Measurements from ENCODE around the gene PRR5. TPM values are rescaled to one million over a fixed set of nuclear protein-coding genes. Genes with fewer than 3 reads are reported as not detected.

Gene PRR5
- total RNA-seq, 1 experiment from 2014 or later: 11.3 TPM

DNA sequence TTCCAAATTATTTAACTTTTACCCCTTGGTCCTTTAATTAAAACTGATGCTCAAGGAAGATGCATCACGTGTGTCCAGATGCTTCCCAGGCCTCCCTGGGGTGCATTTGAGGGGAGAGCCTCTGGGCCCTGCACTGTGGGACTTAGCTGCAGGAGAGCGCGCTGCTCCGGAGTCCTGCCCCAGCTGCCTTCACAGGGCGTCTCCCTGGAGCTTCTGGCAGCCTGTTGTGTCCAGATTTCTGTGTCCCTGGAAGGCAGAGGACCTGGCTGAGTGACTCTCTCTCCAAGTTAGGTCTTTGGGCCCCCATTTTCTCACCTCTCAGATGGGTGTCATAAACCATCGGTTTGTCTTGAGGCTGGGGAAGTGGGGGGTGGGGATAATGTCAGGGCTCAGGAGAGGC is 53.4 kb downstream of the PRR5 start:
- in situ Hi-C loops (cut with HindIII; ENCODE audit: low pct_unique_long_range_greater_than_20kb, low sequenced_read_pairs): no loop called here
- no peak for DNase-seq (ENCODE audit: low read depth, low spot score)

DNA sequence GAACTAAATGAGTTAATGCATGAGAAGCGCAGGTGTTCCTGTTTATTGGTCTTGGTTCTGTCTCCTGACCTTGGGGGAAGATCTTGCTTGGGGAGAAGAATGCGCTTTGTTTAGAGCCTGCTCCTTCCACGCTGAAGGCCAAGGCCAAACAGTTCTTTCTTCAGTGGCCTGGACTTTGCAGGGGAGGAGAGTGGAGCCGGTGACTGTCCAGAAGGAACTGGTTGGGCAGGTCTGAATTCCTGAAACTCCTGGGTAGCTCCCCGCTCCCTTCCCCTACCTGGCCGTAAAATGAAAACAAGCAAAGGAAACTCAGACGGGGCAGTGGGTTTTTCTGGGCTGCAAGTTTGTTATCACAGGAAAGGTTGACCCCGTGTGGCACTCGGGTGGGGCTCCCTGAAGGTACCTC is 54.0 kb downstream of the PRR5 start:
- DNase-seq (ENCODE audit: low read depth, low spot score): no peak
- in situ Hi-C loops (cut with HindIII; ENCODE audit: low pct_unique_long_range_greater_than_20kb, low sequenced_read_pairs): no loop called here

DNA sequence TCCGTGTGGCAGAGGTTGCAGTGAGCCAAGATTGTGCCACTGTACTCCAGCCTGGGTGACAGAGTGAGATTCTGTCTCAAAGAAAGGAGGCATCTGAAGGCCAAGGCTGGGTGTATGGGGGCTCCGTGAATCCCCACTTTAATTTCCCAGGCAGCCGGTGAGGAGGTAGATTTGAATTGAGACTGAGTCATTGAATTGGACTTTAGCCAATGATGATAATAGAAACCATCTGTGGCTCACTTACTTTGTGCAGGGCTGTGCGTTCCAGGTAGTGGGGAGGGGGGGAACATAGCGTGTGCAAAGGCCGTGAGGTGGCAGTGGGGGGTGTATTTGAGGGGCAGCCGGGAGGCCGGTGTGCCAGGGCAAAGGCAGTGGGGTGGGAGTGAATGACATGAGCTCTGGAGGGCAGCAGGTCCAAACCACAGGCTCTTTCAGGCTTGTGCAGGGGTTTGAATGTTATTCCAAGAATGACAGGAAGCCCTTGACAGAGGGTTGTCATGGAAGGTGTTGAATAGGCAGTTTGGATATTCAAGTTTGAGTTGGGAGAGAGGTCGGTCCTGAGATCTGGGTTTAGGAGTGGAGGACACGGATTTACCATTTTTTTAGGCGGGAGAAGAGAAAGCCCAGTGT is 56.5 kb downstream of the PRR5 start:
- DNase-seq (ENCODE audit: low read depth, low spot score): no peak
- in situ Hi-C loops (cut with HindIII; ENCODE audit: low pct_unique_long_range_greater_than_20kb, low sequenced_read_pairs): no loop called here

DNA sequence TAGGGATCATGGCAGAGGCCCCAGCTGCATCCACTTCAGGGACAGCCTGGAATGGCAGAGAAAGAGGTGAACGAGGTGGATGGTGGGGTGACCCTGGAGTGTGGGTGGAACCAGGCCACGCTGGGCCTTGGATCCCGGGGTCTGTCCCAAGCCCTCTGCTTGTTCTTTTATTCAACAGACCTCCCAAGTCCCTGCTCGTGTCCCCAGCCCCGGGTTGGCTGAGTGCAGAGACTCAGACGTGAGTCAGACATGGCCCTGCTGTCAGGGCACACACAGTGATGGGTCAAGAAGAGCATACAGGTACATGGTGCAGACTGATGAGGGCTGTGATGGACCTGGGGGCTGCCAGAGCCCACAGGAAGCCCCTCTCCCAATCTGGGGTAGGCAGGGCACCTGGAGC is 57.0 kb downstream of the PRR5 start:
- in situ Hi-C loops (cut with HindIII; ENCODE audit: low pct_unique_long_range_greater_than_20kb, low sequenced_read_pairs): no loop called here
- no peak for DNase-seq (ENCODE audit: low read depth, low spot score)

DNA sequence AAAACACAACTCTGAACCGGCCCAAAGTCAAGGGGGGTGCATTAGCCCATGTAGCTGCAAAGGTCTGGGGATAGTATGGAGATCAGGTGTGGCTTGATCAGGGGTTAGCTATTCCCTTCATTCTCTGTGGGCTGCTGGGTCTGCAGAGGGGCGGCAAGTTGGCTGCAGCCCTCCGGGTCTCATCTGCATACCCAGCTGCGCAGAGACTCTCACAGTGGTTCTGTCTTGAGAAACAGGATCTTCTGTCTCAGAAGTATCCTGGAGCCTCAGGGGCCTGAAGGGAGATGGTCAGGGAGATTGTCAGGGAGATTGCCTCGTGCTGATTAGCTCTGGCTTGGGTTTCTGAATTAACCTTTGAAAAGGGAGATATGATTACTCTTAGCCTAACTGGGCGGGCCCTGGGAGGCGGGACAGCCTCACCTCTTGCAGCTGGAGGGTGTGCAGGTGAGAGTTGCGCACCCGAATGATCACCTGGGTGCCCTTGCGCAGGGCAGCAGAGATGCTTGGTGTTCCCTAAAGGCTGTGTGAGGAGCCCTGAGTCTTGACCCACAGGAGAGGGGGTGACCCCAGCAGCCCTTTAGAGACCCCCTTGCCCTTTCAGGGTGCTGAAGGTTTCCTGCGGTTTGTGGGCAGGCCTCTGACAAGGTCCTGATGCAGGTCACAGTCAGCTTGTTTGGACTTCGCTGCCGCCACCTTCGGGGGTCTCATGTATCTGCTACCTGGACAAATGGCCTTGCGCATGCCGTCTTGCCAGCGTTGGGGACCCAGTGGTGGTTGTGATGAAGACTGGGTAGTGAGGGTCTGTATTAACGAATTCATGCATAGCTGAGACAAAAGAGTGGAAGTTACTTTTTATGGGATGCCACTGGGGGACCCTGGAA is 57.7 kb downstream of the PRR5 start:
- in situ Hi-C loops (cut with HindIII; ENCODE audit: low pct_unique_long_range_greater_than_20kb, low sequenced_read_pairs): no loop called here
- no peak for DNase-seq (ENCODE audit: low read depth, low spot score)

DNA sequence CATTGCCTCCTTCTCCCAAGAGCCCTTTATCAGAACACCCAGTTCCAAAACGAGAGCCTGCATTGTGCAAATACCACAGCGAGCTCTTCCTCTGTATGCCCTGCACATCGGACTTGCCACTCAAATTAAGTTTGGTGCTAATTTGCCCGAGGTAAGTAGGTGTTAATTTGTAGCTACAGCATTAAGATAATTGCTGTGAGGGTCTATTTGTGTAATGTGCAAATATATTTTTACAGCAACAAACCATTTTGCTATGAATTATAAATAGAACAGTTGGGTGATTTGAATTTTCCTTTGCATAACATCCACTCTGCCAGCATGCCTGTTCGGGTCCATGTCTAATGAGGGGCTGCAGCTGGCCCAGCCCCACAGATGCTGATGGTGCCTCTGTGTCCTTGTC is 58.5 kb downstream of the PRR5 start:
- in situ Hi-C loops (cut with HindIII; ENCODE audit: low pct_unique_long_range_greater_than_20kb, low sequenced_read_pairs): no loop called here
- DNase-seq (ENCODE audit: low read depth, low spot score): no peak

DNA sequence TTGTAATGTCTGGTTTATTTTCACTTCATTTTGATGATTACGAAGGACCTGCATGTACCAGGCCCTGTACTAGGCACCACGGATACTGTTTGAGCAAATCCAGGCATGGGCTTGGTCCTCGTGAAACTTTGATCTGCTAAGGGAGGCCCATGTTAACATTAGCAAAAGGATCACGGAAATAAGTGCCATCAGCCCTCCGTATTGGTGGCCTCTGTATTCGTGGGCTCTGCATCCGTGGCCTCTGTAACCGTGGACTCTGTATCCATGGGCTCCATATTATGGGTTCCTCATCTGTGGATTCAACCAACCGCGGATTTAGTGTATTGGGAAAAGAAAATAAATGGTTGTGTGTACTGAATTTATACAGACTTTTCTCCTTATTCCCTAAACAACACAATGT is 59.0 kb downstream of the PRR5 start:
- in situ Hi-C loops (cut with HindIII; ENCODE audit: low pct_unique_long_range_greater_than_20kb, low sequenced_read_pairs): no loop called here
- no peak for DNase-seq (ENCODE audit: low read depth, low spot score)

DNA sequence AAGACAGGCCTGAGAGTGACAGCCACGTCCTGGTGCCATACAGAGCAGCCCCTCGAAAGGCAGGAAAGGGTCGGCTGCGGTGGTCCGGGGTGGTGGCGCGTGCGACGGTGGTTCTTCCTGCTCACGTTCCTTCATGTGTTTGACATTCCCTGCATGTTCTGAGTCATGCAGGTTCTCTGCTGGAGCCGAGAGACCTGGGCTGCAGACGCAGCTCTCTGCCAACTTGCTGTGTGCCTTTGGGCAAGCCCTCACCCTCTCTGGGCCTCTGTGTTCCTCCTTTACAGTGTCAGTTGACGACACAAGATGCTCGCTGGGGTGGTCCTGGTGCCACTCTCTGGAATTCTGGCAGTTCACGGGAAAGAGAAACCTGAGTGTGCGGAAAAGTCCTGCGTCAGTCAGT is 62.4 kb downstream of the PRR5 start:
- no peak for DNase-seq (ENCODE audit: low read depth, low spot score)
- in situ Hi-C loops (cut with HindIII; ENCODE audit: low pct_unique_long_range_greater_than_20kb, low sequenced_read_pairs): no loop called here

DNA sequence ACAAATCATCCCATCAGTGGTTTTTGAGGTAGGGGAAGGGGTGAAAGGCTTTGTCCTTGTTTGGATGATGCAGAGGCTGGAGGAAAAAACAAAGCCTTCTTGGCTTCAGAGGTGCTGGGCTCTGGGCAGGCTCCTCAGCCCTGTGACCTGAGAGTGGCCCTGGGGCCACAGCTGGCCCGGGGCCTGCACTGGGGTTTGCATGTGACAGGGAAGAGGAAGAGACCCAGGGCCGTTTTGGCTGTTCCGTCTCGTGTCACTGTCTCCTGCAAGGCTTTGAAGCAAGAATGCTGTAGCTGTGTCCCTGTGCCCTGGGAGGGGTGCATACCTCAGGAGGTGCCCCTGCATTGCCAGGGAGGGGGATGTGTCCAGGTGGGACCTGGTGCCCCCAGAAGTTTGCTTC is 63.0 kb downstream of the PRR5 start:
- no peak for DNase-seq (ENCODE audit: low read depth, low spot score)
- in situ Hi-C loops (cut with HindIII; ENCODE audit: low pct_unique_long_range_greater_than_20kb, low sequenced_read_pairs): no loop called here

DNA sequence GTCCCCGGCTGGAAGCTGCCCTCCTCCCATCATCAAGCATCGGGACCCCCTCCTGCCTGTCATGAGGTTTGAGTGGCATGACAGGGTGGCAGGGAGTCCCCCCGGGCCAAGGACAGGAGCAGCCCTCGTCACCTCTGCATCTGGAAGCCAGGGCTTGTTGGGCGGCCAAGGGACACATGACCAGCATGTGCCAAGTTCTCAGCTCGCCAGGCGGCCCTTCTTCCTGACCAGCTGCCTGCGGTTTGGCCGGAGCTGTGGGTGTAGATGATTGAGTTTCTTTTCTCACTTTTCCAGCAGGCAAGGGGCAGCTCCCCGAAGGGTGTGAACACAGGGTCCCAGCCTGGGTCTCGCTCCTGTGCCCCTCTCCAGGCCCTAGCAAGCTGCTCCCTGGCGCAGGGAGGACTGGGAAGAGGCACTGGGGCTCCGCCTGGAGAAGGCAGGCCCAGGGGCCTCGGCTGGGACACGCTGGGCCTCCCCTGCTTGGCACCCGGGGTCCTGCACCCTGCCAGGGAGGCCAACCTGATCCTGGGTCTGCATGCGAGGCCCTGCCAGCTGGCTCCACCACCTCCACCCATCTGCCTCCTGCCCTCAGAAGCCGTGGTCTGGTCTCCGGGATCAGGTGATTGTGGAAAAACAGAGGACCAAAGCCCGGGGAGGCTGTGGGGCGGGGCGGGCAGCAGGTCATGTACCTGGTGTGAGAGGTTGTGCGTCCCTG is 63.7 kb downstream of the PRR5 start:
- peak; percentile 52 for DNase-seq (ENCODE audit: low read depth, low spot score)
- in situ Hi-C loops (cut with HindIII; ENCODE audit: low pct_unique_long_range_greater_than_20kb, low sequenced_read_pairs): no loop called here

DNA sequence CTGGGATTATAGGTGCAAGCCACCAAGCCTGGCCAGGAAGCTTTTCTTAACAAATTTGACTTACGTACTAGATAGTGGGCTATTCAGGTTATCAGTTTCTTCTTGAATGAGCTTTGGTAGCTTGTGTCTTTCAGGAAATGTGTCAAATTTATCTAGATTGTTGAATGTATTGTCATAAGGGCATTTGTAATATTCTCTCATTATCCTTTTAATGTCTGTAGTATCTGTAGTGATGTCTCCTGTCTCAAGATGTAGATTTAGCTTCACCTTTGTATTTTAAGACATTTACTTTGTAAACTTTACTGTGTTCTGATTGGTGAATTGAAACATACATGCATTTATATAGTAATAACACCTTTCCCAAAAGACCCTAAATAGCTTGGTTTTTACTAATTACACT is 71.1 kb downstream of the PRR5 start:
- in situ Hi-C loops (cut with HindIII; ENCODE audit: low pct_unique_long_range_greater_than_20kb, low sequenced_read_pairs): no loop called here
- no peak for DNase-seq (ENCODE audit: low read depth, low spot score)

DNA sequence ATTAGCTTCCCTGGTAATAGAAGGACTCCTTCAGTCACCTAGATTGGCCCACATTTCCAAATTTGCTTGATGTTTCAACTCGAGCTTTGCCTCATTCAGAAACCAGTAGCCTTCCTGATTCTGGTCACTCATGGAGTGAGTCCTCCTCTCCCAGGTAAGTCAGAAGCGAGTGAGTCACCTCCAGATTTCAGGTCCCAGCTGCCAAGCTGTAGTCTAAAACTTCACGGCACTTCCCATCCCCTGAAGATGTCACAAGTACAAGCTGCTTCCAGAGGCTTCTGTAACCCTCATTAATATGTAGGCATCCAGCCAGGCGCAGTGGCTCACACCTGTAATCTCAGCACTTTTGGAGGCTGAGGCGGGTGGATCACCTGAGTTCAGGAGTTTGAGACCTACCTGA is 73.9 kb downstream of the PRR5 start:
- in situ Hi-C loops (cut with HindIII; ENCODE audit: low pct_unique_long_range_greater_than_20kb, low sequenced_read_pairs): no loop called here
- no peak for DNase-seq (ENCODE audit: low read depth, low spot score)

DNA sequence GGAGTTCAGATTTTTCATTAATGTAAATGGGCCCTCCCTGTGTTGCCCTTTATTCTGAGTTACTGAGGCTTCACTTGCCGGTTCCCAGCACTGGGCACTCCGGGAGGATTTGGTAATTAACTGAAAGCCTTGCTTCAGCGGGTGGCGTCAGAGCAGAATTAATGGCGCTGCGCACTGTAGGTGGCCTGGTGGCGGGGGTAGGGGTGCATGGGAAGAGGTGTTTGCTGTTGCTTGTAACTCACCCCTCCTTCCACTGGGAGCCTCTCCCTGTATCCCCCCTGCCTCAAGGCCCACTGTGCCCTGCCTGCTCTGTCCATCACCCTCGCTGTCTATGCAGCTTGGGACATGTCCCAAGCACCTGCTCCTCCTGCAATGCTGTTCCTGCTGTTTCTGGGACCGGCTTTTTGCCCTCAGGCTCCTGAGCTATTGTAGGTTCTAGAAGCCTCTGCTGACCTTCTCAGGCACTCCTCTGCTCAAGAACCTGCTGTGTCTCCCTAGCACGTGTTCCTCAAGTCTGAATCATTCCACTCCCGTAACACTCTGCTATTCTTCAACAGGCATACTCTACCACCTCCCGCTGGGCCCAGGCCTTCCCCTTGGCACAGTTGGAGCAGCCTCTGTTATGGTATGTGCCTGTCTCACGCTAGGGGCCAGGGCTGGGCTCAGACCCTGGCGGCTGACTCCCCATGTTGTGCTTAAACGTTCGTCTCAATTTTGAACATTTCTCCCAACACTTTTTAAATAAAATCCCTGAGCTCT is 74.8 kb downstream of the PRR5 start:
- no peak for DNase-seq (ENCODE audit: low read depth, low spot score)
- in situ Hi-C loops (cut with HindIII; ENCODE audit: low pct_unique_long_range_greater_than_20kb, low sequenced_read_pairs): no loop called here

DNA sequence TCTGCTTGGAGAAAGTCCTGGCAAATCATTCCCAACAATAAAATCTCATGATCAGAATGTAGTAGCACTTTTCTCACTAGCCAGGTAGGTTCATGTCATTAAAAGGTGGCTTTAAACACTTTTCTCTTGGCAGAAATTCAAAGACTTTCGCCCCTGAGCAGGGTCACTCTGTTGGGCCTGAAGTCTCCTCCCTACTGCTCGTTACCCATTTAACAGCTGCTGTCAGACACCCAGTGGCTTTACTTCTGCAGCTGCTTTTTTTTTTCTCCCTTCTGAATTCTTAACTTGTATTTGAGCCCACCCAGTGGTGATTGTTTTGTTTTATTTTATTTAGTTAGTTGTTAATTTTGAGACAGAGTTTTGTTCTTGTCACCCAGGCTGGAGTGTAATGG is 75.4 kb downstream of the PRR5 start:
- in situ Hi-C loops (cut with HindIII; ENCODE audit: low pct_unique_long_range_greater_than_20kb, low sequenced_read_pairs): no loop called here
- no peak for DNase-seq (ENCODE audit: low read depth, low spot score)

DNA sequence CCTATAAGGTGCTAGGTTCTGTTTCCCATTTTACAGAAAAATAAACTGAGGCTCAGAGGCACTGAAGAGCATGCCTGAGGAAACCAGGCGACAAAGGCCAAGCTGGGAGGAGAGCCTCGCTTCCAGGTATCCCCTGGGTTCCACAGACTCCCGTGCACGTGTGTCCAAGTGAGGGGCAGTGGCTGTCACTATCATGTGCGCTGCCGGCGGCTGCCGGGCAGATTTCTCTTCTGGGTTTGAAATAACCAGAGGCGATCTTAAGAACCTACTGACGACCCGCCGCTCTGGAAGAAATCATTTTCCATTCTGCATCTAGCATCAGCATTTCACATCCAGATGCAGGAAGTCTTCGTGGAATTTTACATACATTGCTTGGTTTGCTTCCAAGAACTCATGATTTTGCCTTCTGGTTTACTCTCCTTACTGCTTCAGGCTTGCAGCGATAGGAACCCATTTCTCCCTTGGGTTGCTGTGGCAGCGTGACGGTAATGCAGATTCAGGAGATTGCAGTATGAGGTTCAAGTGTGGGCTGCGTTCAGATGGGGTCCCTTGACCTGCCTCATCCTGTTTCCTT is 79.0 kb downstream of the PRR5 start:
- in situ Hi-C loops (cut with HindIII; ENCODE audit: low pct_unique_long_range_greater_than_20kb, low sequenced_read_pairs): no loop called here
- DNase-seq (ENCODE audit: low read depth, low spot score): no peak

DNA sequence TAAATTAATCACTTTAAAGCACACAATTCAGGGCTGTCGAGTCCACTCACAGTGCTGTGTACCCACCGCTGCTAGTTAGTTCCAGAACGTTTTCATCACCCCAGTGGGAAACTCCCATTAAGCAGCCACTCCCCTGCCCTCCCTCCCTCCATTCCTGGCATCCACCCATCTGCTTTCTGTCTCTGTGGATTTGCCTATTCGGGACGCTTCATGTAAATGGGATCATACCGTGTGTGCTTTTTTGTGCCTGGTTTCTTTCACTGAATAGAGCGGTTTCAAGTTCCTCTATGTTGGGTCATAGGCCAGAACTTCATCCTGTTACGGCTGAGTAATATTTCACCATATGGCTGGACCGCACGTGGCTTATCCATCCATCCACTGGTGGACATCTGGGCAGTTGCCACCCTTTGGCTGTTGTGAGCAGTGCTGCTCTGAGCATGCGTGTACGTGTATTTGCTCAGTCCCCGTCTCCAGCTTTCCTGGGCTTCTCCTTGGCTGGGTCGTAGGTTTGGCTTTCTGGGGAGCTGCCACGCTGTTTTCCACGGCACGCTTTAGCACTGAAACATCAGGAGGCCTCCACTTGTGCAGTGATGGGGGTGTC is 80.5 kb downstream of the PRR5 start:
- DNase-seq (ENCODE audit: low read depth, low spot score): no peak
- in situ Hi-C loops (cut with HindIII; ENCODE audit: low pct_unique_long_range_greater_than_20kb, low sequenced_read_pairs): no loop called here

DNA sequence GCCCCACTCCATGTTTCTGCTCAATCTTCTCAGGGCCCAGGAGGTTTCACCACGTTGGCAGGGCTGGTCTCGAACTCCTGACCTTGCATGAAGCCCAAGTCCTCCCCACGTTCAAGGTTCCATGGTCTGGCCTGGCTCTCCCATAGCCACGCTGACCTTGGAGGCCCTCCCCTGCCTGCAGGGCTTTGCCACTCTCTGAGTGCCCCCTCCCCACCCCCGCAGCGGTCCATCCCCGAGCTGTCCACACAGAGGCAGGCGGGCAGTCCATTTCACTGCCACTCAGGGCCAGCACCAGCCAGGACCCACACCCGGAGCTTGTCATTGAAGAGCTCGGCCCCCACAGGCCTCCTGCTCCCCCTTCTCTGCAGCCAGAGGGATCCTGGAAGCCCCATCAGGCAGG is 81.1 kb downstream of the PRR5 start:
- in situ Hi-C loops (cut with HindIII; ENCODE audit: low pct_unique_long_range_greater_than_20kb, low sequenced_read_pairs): no loop called here
- DNase-seq (ENCODE audit: low read depth, low spot score): no peak
